DOHH2 (cell line): ENCODE data around the gene SPNS2.

Experiments used
- EZH2phosphoT487 ChIP-seq: fragments of 200-600 bp; sonication (generic); IDR thresholded peaks from 2 replicates; pipeline ENCODE4 v1.6.1; 2017; ENCODE audit warnings: borderline replicate concordance, mild to moderate bottlenecking, antibody characterized with exemption, low read length, moderate library complexity, mixed read lengths
- TF ChIP-seq, protein P1 (sequence below): fragments of 200-600 bp; sonication (generic); IDR thresholded peaks from one replicate; pipeline ENCODE4 v1.5.1; 2014; ENCODE audit warnings: antibody characterized with exemption, mild to moderate bottlenecking, low read depth, low read length; ENCODE audit not compliant: poor library complexity, severe bottlenecking

DNA sequence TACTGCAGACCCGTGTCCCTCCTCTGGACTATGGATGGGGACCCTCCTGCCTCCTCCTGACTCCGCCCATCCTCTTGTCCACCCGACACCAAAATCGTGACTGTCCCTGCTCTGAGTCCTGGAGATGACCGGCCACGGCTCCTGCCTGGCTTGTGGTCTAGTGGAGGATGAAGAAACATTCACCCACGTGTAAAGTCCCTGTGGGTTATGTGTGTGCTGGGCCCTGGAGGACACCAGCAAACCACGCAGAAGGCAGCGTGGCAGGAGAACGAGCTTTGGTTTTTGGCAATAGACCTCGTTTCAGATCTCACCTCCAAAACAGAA, 11.9 kb downstream of the SPNS2 start:
- TF ChIP-seq, protein P1, sequence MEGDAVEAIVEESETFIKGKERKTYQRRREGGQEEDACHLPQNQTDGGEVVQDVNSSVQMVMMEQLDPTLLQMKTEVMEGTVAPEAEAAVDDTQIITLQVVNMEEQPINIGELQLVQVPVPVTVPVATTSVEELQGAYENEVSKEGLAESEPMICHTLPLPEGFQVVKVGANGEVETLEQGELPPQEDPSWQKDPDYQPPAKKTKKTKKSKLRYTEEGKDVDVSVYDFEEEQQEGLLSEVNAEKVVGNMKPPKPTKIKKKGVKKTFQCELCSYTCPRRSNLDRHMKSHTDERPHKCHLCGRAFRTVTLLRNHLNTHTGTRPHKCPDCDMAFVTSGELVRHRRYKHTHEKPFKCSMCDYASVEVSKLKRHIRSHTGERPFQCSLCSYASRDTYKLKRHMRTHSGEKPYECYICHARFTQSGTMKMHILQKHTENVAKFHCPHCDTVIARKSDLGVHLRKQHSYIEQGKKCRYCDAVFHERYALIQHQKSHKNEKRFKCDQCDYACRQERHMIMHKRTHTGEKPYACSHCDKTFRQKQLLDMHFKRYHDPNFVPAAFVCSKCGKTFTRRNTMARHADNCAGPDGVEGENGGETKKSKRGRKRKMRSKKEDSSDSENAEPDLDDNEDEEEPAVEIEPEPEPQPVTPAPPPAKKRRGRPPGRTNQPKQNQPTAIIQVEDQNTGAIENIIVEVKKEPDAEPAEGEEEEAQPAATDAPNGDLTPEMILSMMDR, result no peak
- no peak for TF ChIP-seq EZH2phosphoT487
